Skeletal muscle cell (primary cell): ENCODE results near the gene CNNM3.

Experiments
- DNase-seq: peaks from one replicate; pipeline ENCODE4 v3.0.0-alpha.2; 2010; ENCODE audit warnings: low read depth
- H3K4me3 ChIP-seq: 2 replicates; pipeline ENCODE4 v1.5.1; 2011; ENCODE audit warnings: low read depth, mild to moderate bottlenecking, control low read depth, low read length, moderate library complexity

The CNNM3 gene

GRCh38 chr2:96872591-96873349 lies 56.7 kb downstream of the CNNM3 start:
- no peak overlapping the region for H3K4me3 ChIP-seq

GRCh38 chr2:96873651-96874096 lies 57.6 kb downstream of the CNNM3 start:
- DNase-seq = no peak
- no peak overlapping the region for H3K4me3 ChIP-seq

More at GRCh38 chr2:96872591-96873349, 56.7 kb downstream of the CNNM3 start:
- DNase-seq = no peak

- DNase-seq = no peak
- H3K4me3 ChIP-seq = no peak overlapping the region
Observed at GRCh38 chr2:96874198-96874831, 58.2 kb downstream of the CNNM3 start.

DNA sequence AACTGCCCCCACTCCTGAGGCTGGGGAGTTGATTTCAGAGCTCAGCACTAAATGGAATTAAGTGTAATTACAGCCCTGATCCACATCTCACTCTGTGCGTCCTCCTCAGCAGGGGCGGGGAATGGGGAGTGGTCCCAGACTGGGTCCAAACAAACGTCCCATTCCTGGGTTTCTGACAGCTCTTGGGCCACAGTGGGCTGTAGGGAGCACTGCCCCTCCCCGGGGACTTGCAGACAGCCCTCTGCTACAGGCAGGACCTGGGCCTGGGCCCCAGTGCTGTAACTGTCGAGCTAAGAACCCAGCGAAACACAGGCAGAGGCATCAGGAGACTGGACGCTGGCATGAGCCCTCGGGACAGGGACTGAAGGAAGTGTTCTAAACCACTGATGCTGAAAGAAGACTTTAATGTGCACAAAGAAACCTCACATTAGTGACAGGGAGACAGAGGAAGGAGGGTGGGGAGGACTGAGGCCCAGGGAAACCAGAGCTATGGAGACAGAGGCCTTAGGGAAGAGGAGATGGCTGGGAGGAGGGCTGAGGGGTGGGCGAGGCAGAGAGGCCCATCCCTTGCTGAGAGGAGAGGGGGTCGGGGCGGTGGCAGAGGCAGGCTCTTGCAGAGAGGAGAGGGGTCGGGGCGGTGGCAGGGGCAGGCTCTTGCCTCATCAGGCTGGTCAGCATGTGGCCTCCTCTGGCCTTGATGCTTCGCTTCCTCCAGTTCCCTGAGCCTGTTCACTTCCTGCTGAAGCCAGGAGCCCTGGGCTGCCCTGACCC lies 59.6 kb downstream of the CNNM3 start:
- DNase-seq = no peak
- H3K4me3 ChIP-seq = no peak overlapping the region

- no peak for DNase-seq
Observed at GRCh38 chr2:96876269-96877041, 60.4 kb downstream of the CNNM3 start.

GRCh38 chr2:96877042-96877451 lies 61.0 kb downstream of the CNNM3 start:
- no peak overlapping the region for H3K4me3 ChIP-seq
- DNase-seq = no peak

More at GRCh38 chr2:96876269-96877041, 60.4 kb downstream of the CNNM3 start:
- no peak overlapping the region for H3K4me3 ChIP-seq

- no peak for DNase-seq
- H3K4me3 ChIP-seq = no peak overlapping the region
Observed at GRCh38 chr2:96877631-96878092, 61.6 kb downstream of the CNNM3 start.

DNA sequence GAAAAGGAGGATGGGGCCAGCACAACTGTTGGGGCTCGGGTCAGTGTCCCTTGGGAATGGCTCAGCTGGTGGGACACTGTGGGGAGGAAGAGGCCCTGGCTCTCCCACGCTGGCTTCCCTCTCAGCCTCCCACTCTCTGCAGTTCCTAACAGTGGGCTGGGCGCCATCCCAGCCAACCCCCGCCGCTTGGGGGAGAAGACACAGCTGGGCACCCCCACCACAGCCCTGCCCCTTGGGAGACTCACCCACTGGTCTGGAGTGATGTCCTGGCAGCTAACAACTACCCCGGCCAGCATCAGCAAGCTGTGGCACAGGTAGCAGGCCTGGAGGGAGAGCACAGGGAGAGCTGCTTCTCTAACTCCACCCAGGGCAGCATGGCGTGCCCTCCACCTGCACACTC lies 62.1 kb downstream of the CNNM3 start:
- no peak overlapping the region for H3K4me3 ChIP-seq
- DNase-seq = no peak

DNA sequence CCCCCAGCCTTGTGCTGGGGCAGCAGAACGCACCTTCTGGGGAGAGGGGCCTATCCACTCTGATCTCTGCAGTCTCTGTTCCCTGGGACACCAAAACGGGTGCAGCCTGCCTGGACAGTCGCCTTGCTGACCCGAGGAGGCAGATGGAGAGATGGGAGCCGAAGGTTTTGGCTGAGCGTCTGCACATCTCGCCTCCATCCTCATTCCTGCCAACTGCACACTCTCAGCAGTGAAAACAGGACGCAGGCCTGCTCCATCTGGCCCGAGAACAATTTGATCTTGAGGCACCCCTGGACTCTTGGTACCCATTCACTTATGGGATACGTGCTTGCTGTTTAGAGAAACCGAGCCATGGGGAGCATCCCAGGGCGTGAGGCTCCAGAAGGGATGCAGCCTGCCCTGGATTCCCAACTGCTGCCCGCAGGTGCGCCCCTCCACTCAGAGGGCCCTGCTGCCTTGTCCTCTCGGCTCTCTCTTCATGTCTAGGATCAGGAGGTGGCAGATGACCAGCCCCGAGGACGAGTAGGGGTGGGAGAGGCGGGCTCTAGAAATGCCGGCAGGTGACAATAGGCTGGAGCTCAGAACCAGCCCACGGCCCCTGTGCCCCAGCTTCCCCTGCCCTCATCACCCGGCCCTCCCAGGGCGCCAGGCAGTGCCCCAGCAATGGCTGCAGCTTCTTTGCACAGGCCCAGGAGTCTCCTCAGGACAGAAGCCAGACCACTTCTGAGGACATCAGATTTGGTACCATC lies 62.9 kb downstream of the CNNM3 start:
- H3K4me3 ChIP-seq = no peak overlapping the region
- no peak for DNase-seq

GRCh38 chr2:96879545-96880040 lies 63.5 kb downstream of the CNNM3 start:
- H3K4me3 ChIP-seq = no peak overlapping the region
- DNase-seq = no peak

GRCh38 chr2:96880891-96881273 lies 64.8 kb downstream of the CNNM3 start:
- no peak overlapping the region for H3K4me3 ChIP-seq

DNA sequence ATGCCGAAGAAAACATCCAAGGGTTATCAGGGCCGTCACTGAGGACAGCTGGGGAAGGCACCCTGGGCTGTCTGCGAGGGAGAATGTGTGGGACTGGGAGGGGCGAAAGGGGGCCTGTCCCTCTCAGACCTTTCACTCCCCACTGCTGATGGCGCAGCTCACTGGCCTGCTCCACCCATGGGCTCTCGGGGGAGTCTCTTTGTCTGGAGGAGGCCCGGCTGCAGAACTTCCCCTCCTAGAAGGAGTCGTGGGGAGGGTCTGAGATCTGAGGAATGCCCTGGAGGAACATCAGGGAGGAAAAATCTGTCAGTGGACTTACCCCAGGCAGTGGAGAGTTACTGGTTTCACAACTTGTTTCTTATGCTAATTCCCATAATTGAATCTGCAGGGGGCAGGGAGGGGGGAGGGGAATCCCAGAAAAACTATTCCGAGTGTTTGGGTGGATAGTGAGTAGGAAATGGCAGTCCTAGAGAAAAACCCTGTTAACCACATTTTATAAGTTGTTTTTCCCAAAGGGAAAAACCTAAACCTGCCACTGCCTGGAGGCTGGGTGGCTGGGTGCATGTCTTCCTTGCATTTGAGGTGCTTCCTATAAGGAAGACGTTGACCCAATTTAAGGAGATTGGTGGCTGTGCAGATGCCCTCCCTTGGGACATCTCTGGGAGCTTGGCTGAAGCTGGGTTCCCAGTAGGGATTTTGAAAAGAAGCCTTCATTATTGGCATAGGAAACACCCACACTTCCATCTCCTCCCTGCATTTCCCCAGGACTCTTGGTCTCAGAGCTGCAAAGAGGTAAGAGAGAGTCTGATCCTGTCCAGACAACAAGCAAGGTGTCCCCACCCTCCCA lies 65.5 kb downstream of the CNNM3 start:
- H3K4me3 ChIP-seq = no peak overlapping the region

More at GRCh38 chr2:96880891-96881273, 64.8 kb downstream of the CNNM3 start:
- DNase-seq = no peak

GRCh38 chr2:96882230-96882629 lies 66.2 kb downstream of the CNNM3 start:
- no peak overlapping the region for H3K4me3 ChIP-seq
- DNase-seq = no peak

More for the DNA sequence above, 65.5 kb downstream of the CNNM3 start:
- DNase-seq = no peak

GRCh38 chr2:96882906-96883305 lies 66.8 kb downstream of the CNNM3 start:
- DNase-seq = no peak

GRCh38 chr2:96883306-96883705 lies 67.2 kb downstream of the CNNM3 start:
- DNase-seq = no peak
- H3K4me3 ChIP-seq = no peak overlapping the region

More at GRCh38 chr2:96882906-96883305, 66.8 kb downstream of the CNNM3 start:
- no peak overlapping the region for H3K4me3 ChIP-seq
